ENCODE measurements around the gene IQCM. TPM values are rescaled to one million over a fixed set of nuclear protein-coding genes. Genes with fewer than 3 reads are reported as not detected.

The IQCM gene
- total RNA-seq, 2 experiments from 2014 or later, result not detected

- ChIA-PET CTCF (no interaction called here), POLR2A (no interaction called here)
- ATAC-seq (no peak), DNase-seq (no peak)
- Mint-ChIP-seq H3K36me3 (ENCODE audit: low read depth) (no peaks in the 10 kb centered on the region), H3K9me3 (ENCODE audit: low read depth) (peaks cover 4% of the 10 kb centered on the region), H3K27ac (no peak overlapping the region), H3K4me3 (no peak overlapping the region), H3K4me1 (no peaks in the 10 kb centered on the region), H3K27me3 (no peaks in the 10 kb centered on the region)
- intact Hi-C loops (cut with DNase I, micrococcal nuclease), result no loop called here
Measured at GRCh38 chr4:149311076-149311475, 504.6 kb downstream of the IQCM start.

GRCh38 chr4:149306537-149306936 lies 509.1 kb downstream of the IQCM start:
- intact Hi-C loops (cut with DNase I, micrococcal nuclease), result no loop called here

More at GRCh38 chr4:149306537-149306936, 509.1 kb downstream of the IQCM start:
- ATAC-seq, result peak; percentile 44
- no peak for DNase-seq
- H3K27me3 Mint-ChIP-seq, result no peaks in the 10 kb centered on the region
- no peak overlapping the region for H3K4me3 Mint-ChIP-seq
- no peaks in the 10 kb centered on the region for H3K36me3 Mint-ChIP-seq (ENCODE audit: low read depth)
- CTCF ChIA-PET, result no interaction called here
- H3K27ac Mint-ChIP-seq, result no peak overlapping the region
- H3K9me3 Mint-ChIP-seq (ENCODE audit: low read depth), result peaks cover 3% of the 10 kb centered on the region
- POLR2A ChIA-PET, result no interaction called here
- H3K4me1 Mint-ChIP-seq, result no peaks in the 10 kb centered on the region

All from activated CD4-positive, alpha-beta T cell treated with anti-CD3 and anti-CD28 coated beads for 36 hours (primary cell).